Measurements from ENCODE around the gene NUAK1. TPM values are rescaled to one million over a fixed set of nuclear protein-coding genes. Genes with fewer than 3 reads are reported as not detected.

The NUAK1 gene
- total RNA-seq, 2 donors from 2014 or later: 14.0 to 16.8 TPM

DNA sequence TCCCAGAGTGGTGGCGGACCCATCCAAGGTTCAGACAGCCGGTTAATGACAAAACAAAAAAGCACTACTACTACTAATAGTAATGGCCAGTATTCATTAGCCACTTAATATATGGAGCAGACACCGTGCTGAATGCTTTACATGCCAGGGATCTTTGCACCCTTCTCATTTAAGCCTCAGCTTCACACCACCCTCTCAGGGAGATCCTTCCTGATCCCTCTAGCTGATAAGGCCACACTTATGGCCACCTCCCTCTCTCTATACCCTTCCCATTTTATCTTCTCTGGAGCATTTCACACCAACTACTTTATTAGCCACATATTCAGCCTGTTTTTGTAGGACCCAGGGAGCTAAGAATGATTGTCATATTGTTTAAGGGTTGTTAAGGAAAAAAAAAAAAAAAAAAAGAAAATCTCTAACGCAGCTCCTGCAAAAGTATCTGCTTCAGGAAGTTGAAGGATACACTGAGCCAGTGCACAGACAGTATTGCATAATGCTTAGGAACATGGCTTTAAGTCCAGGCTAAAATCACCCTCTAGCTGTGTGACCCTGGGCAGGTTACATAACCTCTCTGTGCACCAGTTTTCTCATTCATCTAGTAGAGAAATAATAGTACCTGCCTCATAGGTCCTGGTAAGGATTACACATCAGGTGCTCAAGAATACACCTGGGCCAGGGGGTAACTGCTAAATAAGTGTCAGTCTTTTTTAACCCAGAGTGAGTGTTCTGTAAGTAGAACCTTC, 29.4 kb downstream of the NUAK1 start:
- Histone ChIP-seq H3K4me1 (ENCODE audit: control insufficient read depth, insufficient read depth, low read length) (peaks cover 56% of the 10 kb centered on the region), H3K27me3 (ENCODE audit: control insufficient read depth, insufficient read depth, low read length, poor library complexity, severe bottlenecking) (no peaks in the 10 kb centered on the region), H3K9me3 (ENCODE audit: control insufficient read depth, low read length) (no peaks in the 10 kb centered on the region), H3K27ac (ENCODE audit: low read depth, low read length) (peak overlapping the region; percentile 94), H3K9ac (ENCODE audit: extremely low read depth, low read length, poor library complexity, severe bottlenecking) (no peak overlapping the region), H3K36me3 (ENCODE audit: control insufficient read depth, insufficient read depth, low read length) (peaks cover 52% of the 10 kb centered on the region), H3K4me3 (ENCODE audit: low read length) (peak overlapping the region; percentile 11)
- TF ChIP-seq, protein P1, sequence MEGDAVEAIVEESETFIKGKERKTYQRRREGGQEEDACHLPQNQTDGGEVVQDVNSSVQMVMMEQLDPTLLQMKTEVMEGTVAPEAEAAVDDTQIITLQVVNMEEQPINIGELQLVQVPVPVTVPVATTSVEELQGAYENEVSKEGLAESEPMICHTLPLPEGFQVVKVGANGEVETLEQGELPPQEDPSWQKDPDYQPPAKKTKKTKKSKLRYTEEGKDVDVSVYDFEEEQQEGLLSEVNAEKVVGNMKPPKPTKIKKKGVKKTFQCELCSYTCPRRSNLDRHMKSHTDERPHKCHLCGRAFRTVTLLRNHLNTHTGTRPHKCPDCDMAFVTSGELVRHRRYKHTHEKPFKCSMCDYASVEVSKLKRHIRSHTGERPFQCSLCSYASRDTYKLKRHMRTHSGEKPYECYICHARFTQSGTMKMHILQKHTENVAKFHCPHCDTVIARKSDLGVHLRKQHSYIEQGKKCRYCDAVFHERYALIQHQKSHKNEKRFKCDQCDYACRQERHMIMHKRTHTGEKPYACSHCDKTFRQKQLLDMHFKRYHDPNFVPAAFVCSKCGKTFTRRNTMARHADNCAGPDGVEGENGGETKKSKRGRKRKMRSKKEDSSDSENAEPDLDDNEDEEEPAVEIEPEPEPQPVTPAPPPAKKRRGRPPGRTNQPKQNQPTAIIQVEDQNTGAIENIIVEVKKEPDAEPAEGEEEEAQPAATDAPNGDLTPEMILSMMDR (conservative IDR thresholded peaks at IDR 0.05): no peak
- Mint-ChIP-seq H3K27ac (peak overlapping the region; percentile 72), H3K27me3 (ENCODE audit: insufficient read depth) (no peaks in the 10 kb centered on the region), H3K36me3 (ENCODE audit: low read depth) (peaks cover 7% of the 10 kb centered on the region), H3K4me1 (peaks cover 69% of the 10 kb centered on the region), H3K9me3 (no peaks in the 10 kb centered on the region), H3K4me3 (no peak overlapping the region)
- no peak for DNase-seq
- 57 to 72% methylated on average over 2 to 4 of the region's 4 CpGs for WGBS, 2 experiments (ENCODE audit: insufficient coverage in 1 of 2, insufficient read length in 1 of 2)

DNA sequence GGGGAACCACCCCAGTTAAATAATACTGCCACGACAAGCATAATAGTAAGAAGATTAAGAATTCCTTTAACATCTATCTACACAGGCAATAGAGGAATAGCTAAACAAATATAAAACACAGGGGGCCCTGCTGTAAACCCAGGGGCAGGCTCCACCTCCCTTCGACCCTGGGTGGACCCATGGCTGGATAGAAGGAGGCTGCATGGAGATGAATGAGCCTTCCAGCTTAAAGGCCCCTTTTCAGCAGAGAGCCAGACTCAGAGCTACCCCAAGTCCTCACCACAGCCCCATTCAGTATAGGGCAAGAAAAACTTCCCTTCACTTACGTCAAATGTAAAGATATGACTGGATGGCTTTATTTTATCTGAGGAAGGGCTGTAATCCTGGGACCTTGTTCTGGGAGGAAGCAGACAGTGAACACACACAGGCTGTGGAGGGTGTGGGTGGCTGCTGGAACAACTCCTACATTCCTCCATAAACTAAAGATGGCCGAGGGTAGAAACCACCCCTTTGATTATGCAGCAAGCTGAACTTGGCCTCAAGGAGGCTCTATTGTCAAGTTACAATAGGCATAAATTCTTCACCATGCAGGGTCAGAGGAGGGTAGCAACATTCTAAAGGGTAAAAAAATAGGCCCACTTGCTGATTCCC, 30.4 kb downstream of the NUAK1 start:
- Histone ChIP-seq H3K27ac (ENCODE audit: low read depth, low read length) (peak overlapping the region; percentile 94), H3K9ac (ENCODE audit: extremely low read depth, low read length, poor library complexity, severe bottlenecking) (no peak overlapping the region), H3K4me3 (ENCODE audit: low read length) (peak overlapping the region; percentile 15), H3K4me1 (ENCODE audit: control insufficient read depth, insufficient read depth, low read length) (peaks cover 53% of the 10 kb centered on the region), H3K9me3 (ENCODE audit: control insufficient read depth, low read length) (no peaks in the 10 kb centered on the region), H3K27me3 (ENCODE audit: control insufficient read depth, insufficient read depth, low read length, poor library complexity, severe bottlenecking) (no peaks in the 10 kb centered on the region), H3K36me3 (ENCODE audit: control insufficient read depth, insufficient read depth, low read length) (peaks cover 62% of the 10 kb centered on the region)
- Mint-ChIP-seq H3K9me3 (no peaks in the 10 kb centered on the region), H3K27ac (peak overlapping the region; percentile 72), H3K27me3 (ENCODE audit: insufficient read depth) (no peaks in the 10 kb centered on the region), H3K4me3 (no peak overlapping the region), H3K36me3 (ENCODE audit: low read depth) (peaks cover 12% of the 10 kb centered on the region), H3K4me1 (peaks cover 68% of the 10 kb centered on the region)
- DNase-seq: peak; percentile 86
- TF ChIP-seq, protein P1 (conservative IDR thresholded peaks at IDR 0.05): no peak
- WGBS, 2 experiments (ENCODE audit: insufficient coverage in 1 of 2, insufficient read length in 1 of 2): 20 to 53% methylated on average over 1 to 4 of the region's 4 CpGs

DNA sequence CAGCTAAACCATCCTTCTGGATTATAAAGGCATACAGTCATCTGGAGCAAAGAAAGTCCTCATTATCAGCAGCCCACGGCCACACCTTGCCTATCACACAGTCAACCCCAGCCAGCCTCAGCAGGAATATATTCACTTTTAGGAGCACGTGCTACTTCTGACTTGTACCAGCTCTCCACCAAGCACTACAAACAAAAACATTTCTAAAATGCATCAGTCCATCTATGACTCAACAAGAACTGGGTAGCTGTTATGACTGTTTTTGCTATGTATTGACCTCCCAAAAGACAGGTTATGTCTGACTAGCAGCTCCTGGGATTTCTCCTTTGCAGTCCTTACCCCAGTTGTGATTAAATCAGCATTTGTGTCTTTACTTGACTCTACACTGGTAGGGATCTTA, 31.2 kb downstream of the NUAK1 start:
- no peak for DNase-seq
- H3K9me3 ChIP-seq (ENCODE audit: control insufficient read depth, low read length): no peaks in the 10 kb centered on the region
- H3K27ac ChIP-seq (ENCODE audit: low read depth, low read length): peak overlapping the region; percentile 94
- no peaks in the 10 kb centered on the region for H3K27me3 Mint-ChIP-seq (ENCODE audit: insufficient read depth)
- no peaks in the 10 kb centered on the region for H3K27me3 ChIP-seq (ENCODE audit: control insufficient read depth, insufficient read depth, low read length, poor library complexity, severe bottlenecking)
- no peak overlapping the region for H3K4me3 ChIP-seq (ENCODE audit: low read length)
- peaks cover 65% of the 10 kb centered on the region for H3K4me1 Mint-ChIP-seq
- H3K9me3 Mint-ChIP-seq: no peaks in the 10 kb centered on the region
- peaks cover 16% of the 10 kb centered on the region for H3K36me3 Mint-ChIP-seq (ENCODE audit: low read depth)
- no peak overlapping the region for H3K4me3 Mint-ChIP-seq
- WGBS, 2 experiments (ENCODE audit: insufficient coverage in 1 of 2, insufficient read length in 1 of 2): 20 to 68% methylated on average over 1 to 2 of the region's 2 CpGs
- peak overlapping the region; percentile 72 for H3K27ac Mint-ChIP-seq
- H3K4me1 ChIP-seq (ENCODE audit: control insufficient read depth, insufficient read depth, low read length): peaks cover 50% of the 10 kb centered on the region
- no peak overlapping the region for H3K9ac ChIP-seq (ENCODE audit: extremely low read depth, low read length, poor library complexity, severe bottlenecking)
- TF ChIP-seq, protein P1 (conservative IDR thresholded peaks at IDR 0.05): no peak
- H3K36me3 ChIP-seq (ENCODE audit: control insufficient read depth, insufficient read depth, low read length): peaks cover 69% of the 10 kb centered on the region

All from endodermal cell (in vitro differentiated cells).